Smooth muscle cell (in vitro differentiated cells): ENCODE data around the gene ATP11C. TPM values are rescaled to one million over a fixed set of nuclear protein-coding genes. Genes with fewer than 3 reads are reported as not detected.

Experiments
- DNase-seq: peaks from one replicate; lab custom pipeline; 2025; ENCODE audit not compliant: unreplicated experiment; lab: John Stamatoyannopoulos, UW
- H2AFZ ChIP-seq: fragments of 200-600 bp; sonication (generic); 2 replicates; pipeline ENCODE4 v1.6.0; 2016; ENCODE audit warnings: antibody characterized with exemption, low read depth, mild to moderate bottlenecking
- H3F3A ChIP-seq: fragments of 200-600 bp; sonication (generic); 2 replicates; pipeline ENCODE4 v1.6.0; 2017; ENCODE audit warnings: antibody characterized with exemption, low read depth
- H3K27ac ChIP-seq: fragments of 200-600 bp; sonication (generic); 2 replicates; pipeline ENCODE4 v1.5.1; 2016; ENCODE audit warnings: low read depth, mild to moderate bottlenecking
- H3K27me3 ChIP-seq: fragments of 200-600 bp; sonication (generic); 2 replicates; pipeline ENCODE4 v1.6.1; 2016; ENCODE audit warnings: low read depth, mild to moderate bottlenecking
- H3K36me3 ChIP-seq: fragments of 200-600 bp; sonication (generic); 2 replicates; pipeline ENCODE4 v1.5.1; 2016; ENCODE audit warnings: low read depth
- H3K4me1 ChIP-seq: fragments of 200-600 bp; sonication (generic); 2 replicates; pipeline ENCODE4 v1.5.1; 2016; ENCODE audit warnings: low read depth
- H3K4me2 ChIP-seq: fragments of 200-600 bp; sonication (generic); 2 replicates; pipeline ENCODE4 v1.6.0; 2016; ENCODE audit warnings: mild to moderate bottlenecking
- H3K4me3 ChIP-seq: fragments of 200-600 bp; sonication (generic); 2 replicates; pipeline ENCODE4 v1.5.1; 2016; ENCODE audit warnings: mild to moderate bottlenecking
- H3K79me2 ChIP-seq: fragments of 200-600 bp; sonication (generic); 2 replicates; pipeline ENCODE4 v1.6.0; 2016; ENCODE audit warnings: low read depth, mild to moderate bottlenecking
- H3K9ac ChIP-seq: fragments of 200-600 bp; sonication (generic); 2 replicates; pipeline ENCODE4 v1.6.0; 2016; ENCODE audit warnings: low read depth
- H3K9me3 ChIP-seq: fragments of 200-600 bp; sonication (generic); replicated peaks from 2 replicates; pipeline ENCODE4 v1.5.1; 2016; ENCODE audit warnings: low read depth
- H4K20me1 ChIP-seq: fragments of 200-600 bp; sonication (generic); 2 replicates; pipeline ENCODE4 v1.6.0; 2016; ENCODE audit warnings: low read depth
- CTCF ChIP-seq: fragments of 200-600 bp; sonication (generic); IDR thresholded peaks from 2 replicates; pipeline ENCODE4 v1.5.1; 2017; ENCODE audit warnings: borderline replicate concordance, mild to moderate bottlenecking, antibody characterized with exemption; ENCODE audit not compliant: insufficient read depth, poor library complexity, severe bottlenecking
- WGBS: methylation state at CpG from one replicate; pipeline ENCODE4 v1.1.7; 2016; ENCODE audit warnings: low lambda C conversion rate; 5-methylcytosine and 5-hydroxymethylcytosine counted together
- polyA plus RNA-seq: library from polyadenylated mRNA; unstranded; fragments of >200 nt; fragmentation: Nextera tagmentation; extraction: Ambion mirVana; gene quantifications from 2 replicates; pipeline ENCODE4 v1.2.1, GENCODE V29; 2016
- total RNA-seq: library from RNA; depleted of rRNA; stranded (reverse); fragments of >200 nt; gene quantifications from 2 replicates; pipeline ENCODE4 v1.2.3, GENCODE V29; 2014

Gene ATP11C
- total and polyA plus RNA-seq, 2 experiments from 2014 or later = 3.2 to 17.1 TPM

GRCh38 chrX:139914421-139914820, 18.4 kb downstream of the ATP11C start:
- Histone ChIP-seq H3K27me3 (no peaks in the 10 kb centered on the region), H2AFZ (no peak overlapping the region), H3K36me3 (no peaks in the 10 kb centered on the region), H3K27ac (no peak overlapping the region), H3K4me1 (no peaks in the 10 kb centered on the region), H3K4me2 (no peak overlapping the region), H3K9me3 (no peaks in the 10 kb centered on the region), H3K4me3 (no peak overlapping the region), H3F3A (no peaks in the 10 kb centered on the region), H3K79me2 (no peaks in the 10 kb centered on the region), H4K20me1 (peaks cover 3% of the 10 kb centered on the region), H3K9ac (no peak overlapping the region)
- DNase-seq = no peak
- WGBS = 82% methylated on average over 1 of the region's 1 CpG
- TF ChIP-seq CTCF = no peak

- H3K27ac ChIP-seq = no peak overlapping the region
- no peaks in the 10 kb centered on the region for H3K4me1 ChIP-seq
- WGBS = 50% methylated on average over 3 of the region's 3 CpGs
- no peaks in the 10 kb centered on the region for H3K79me2 ChIP-seq
- no peaks in the 10 kb centered on the region for H3K9me3 ChIP-seq
- no peak overlapping the region for H3K9ac ChIP-seq
- no peaks in the 10 kb centered on the region for H3K27me3 ChIP-seq
- H3K4me3 ChIP-seq = no peak overlapping the region
- TF ChIP-seq CTCF = no peak
- no peak overlapping the region for H3K4me2 ChIP-seq
- H3K36me3 ChIP-seq = no peaks in the 10 kb centered on the region
- DNase-seq = no peak
- no peaks in the 10 kb centered on the region for H3F3A ChIP-seq
- peaks cover 6% of the 10 kb centered on the region for H4K20me1 ChIP-seq
- H2AFZ ChIP-seq = no peak overlapping the region
These were observed 23.1 kb downstream of the ATP11C start for GRCh38 chrX:139909712-139910111.

DNA sequence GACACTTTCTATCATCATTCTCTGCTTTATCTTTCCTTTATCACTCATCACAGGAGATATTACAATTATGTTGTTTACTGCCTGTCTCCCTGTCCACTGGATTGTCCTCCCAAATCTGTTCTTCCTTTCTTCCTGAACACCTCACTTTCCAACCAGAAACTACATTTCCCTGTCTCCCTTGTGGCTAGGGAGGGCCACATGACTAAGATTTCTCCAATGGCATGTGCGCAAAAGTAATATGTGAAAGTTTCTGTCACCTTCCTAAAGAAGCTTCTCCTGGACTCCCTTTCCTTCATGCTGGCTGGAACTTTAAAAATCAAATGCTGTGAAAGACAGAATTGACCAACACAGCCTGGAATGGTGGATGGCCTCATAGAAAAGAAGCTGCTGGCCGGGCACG, 25.8 kb downstream of the ATP11C start:
- H4K20me1 ChIP-seq = peaks cover 6% of the 10 kb centered on the region
- TF ChIP-seq CTCF = no peak
- H3K4me1 ChIP-seq = no peaks in the 10 kb centered on the region
- no peak overlapping the region for H2AFZ ChIP-seq
- no peak overlapping the region for H3K4me3 ChIP-seq
- H3K79me2 ChIP-seq = no peaks in the 10 kb centered on the region
- H3K36me3 ChIP-seq = no peaks in the 10 kb centered on the region
- DNase-seq = no peak
- no peak overlapping the region for H3K4me2 ChIP-seq
- no peaks in the 10 kb centered on the region for H3K9me3 ChIP-seq
- H3K27me3 ChIP-seq = no peaks in the 10 kb centered on the region
- H3K9ac ChIP-seq = no peak overlapping the region
- H3K27ac ChIP-seq = no peak overlapping the region
- WGBS = 98% methylated on average over 3 of the region's 3 CpGs
- H3F3A ChIP-seq = no peaks in the 10 kb centered on the region

GRCh38 chrX:139905743-139906142, 27.1 kb downstream of the ATP11C start:
- Histone ChIP-seq H3K36me3 (no peaks in the 10 kb centered on the region), H3K9me3 (no peaks in the 10 kb centered on the region), H4K20me1 (peaks cover 6% of the 10 kb centered on the region), H3K27me3 (no peaks in the 10 kb centered on the region), H3K9ac (no peak overlapping the region), H2AFZ (no peak overlapping the region), H3K79me2 (no peaks in the 10 kb centered on the region), H3F3A (no peaks in the 10 kb centered on the region), H3K4me3 (no peak overlapping the region), H3K4me2 (no peak overlapping the region), H3K4me1 (no peaks in the 10 kb centered on the region), H3K27ac (no peak overlapping the region)
- TF ChIP-seq CTCF = no peak
- 65% methylated on average over 2 of the region's 2 CpGs for WGBS
- DNase-seq = no peak
